Activated T-cell treated with anti-CD3 and anti-CD28 coated beads for 48 hours (primary cell): Measurements from ENCODE around the gene EFCAB9.

Experiments
- DNase-seq: peaks from one replicate; pipeline ENCODE4 v3.0.0-alpha.2; 2020; ENCODE audit warnings: low read depth

Gene EFCAB9

GRCh38 chr5:172166030-172166826, 27.7 kb upstream of the EFCAB9 start:
- DNase-seq: no peak

- DNase-seq: no peak
Observed at GRCh38 chr5:172167895-172168294, 26.1 kb upstream of the EFCAB9 start.

- DNase-seq: no peak
Observed at GRCh38 chr5:172168311-172168710, 25.7 kb upstream of the EFCAB9 start.

- no peak for DNase-seq
Observed at GRCh38 chr5:172169216-172169615, 24.8 kb upstream of the EFCAB9 start.

DNA sequence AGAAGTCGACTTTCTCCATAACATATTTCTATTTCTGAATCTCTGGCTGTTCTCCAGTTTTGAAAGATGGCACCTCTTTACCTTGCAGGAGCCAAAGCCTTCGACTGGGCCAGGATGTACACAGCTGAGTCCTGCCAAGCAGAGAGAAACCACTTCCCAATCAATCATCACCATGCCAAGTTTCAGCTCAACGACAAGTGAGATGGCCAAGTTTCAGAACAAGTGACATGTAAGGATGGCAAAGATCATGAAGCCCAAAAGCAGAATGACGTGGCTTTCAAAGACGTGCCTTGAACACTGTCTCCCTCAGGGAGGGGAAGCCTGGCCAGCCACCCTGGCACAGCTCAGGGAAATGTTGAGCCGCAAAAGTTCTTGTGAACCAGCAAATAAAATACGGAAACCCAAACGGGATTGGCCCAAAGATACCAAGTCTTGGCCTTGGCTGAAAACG, 23.7 kb upstream of the EFCAB9 start:
- no peak for DNase-seq

GRCh38 chr5:172171118-172171517, 22.9 kb upstream of the EFCAB9 start:
- no peak for DNase-seq

DNA sequence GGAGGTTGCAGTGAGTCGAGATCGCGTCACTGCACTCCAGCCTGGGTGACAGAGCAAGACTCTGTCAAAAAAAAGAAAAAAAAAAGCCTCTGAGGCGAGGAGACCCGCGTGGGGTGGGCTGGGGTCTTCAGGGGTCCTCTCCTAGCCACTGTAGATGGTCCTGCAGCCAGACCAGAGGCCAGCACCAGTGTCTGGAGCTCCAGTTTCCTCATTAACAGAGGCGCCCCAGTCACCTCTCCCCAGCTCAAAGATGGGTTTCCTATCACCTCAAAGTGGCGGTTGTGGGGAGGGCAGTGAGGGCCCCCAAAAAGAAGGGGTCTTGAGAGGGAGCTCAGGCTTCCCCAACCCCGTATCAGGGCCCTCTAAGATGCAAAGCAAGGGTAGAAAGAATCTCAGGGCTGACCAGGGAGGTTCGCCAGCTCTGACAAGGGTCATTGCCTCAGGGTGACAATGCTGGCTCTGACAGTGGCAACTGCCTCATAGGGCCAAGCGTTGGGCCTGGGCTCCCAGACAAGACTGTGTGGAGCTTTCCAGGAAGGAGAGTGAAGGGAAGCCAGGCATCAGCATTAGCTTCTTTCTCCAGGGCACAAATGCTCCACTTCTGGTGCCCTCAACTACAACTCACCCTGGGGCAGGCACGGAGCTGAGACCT, 20.9 kb upstream of the EFCAB9 start:
- no peak for DNase-seq

DNA sequence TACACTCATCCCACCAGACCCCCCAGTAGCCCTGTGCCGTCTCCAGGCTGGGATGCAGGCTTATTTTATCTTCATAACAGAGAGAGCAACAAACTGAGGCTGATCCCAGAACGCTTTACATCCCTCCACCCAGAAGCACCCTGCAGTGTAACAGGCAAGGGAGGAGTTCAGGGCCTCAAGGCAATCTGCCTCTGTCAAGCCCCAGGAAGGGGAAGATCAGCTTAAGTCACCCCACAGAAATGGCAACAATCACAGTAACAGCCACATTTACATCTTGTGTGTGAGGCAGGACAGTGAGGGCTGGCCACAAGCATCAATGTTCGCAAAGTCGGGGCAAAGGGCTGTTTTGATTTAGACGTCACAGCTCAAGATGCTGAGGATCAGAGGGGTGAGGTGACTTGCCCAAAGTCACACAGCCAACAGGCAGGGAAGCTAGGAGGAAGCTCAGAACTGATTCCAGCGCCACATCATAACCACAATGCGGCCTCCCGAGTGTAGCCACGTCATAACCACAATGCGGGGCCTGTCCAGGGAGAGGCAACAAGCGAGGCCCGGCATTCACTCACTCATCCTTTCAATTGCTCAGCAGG, 20.3 kb upstream of the EFCAB9 start:
- DNase-seq: peak; percentile 78

- DNase-seq: peak; percentile 85
Observed at GRCh38 chr5:172175263-172175719, 18.7 kb upstream of the EFCAB9 start.

- DNase-seq: no peak
Observed at GRCh38 chr5:172177176-172177575, 16.8 kb upstream of the EFCAB9 start.

DNA sequence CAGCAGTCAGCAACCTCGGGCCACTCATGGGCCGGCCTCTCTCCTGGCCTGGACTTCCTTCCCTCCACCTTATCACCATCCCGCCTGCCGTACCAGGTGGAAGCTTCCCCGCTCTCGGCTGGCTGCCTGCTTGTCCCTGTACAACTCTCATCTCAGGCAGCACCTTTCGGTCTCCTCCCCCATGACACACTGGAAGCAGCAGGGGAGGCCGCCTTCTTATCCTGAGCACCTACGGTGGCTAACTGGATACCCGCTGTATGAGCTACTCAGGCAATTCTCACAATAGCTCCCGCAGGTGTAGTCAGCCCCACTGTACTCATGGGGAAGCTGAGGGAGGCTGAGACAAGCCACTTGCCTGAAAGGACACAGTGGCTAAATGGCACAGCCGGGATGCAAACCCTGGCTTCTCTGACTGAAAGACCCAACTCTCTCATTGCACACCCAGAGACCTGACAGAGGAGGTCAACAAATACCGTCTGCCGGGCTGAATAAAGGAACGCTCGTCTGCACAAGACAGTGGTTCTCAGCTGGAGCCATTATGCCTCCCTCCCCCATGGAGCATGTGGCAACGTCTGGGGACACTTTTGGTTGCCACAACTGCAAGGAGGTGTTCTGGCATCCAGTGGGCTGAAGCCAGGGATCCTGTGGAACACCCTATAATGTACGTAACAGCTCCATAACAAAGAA, 15.5 kb upstream of the EFCAB9 start:
- no peak for DNase-seq

DNA sequence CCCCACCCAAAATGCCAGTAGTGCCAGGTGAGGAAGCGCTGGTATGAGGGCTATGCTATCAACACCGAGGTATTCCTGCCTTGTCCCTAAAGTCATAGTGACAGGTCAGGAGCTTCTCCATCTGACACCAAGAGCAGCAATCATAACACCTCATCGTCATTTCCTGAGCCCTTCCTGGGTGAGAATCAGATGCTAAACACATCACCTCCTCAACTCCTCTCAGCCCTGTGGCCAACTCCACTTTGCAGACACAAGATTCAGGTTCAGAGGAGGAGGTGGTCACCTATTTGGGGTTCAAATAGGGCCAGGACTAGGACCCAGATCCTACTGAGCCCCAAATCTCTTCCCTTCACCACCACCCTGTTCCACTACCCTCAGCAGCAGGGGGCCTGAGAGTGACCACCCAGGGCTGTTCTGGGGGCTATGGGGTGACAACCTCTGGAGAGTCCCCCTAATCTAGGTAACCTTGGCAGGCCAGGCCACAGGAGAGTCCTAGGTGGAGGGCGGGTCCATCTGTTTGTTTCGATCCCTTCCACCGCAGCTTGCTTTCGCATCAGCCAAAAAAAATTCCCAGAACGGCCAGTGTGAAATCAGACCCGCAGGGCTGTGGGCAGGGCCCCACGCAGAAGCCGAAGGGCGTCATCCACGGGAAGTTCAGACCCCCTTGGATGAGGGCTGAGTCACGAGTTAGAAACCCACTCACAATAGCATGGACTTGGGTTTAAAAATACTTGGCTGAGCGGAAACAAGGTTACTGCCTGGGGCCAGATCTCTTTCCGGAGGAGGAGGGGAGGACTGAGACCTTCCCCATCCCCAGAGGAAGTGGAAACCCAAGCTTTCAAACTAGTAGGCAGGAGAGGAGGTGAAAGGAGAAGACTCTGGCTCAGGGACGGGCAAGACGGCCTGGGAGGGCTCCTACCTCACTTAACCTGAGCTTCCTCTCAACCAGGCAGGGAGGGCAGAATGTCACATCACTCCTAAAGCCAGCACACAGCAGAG, 14.7 kb upstream of the EFCAB9 start:
- no peak for DNase-seq

- no peak for DNase-seq
Observed at GRCh38 chr5:172180936-172181335, 13.0 kb upstream of the EFCAB9 start.

- DNase-seq: no peak
Observed at GRCh38 chr5:172182291-172182690, 11.7 kb upstream of the EFCAB9 start.

DNA sequence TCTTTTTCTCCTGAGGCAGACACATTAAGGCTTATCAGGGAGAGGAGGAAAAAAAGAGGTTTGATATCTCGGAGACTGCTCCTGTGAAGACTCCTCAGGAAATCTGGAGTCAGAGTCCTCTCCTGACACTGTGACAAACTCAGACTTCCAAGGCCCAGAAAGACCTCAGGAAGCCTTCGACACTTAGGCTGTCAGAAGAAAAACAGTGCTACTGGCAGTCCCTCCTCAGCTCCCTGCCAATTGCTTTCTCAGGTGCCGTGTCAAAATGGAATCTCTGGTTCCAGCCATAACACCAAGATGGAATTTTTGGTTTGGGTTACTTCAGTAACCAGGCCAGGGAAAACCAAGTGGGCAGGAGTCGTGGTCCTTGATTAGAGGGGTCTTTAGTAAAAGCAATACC, 10.1 kb upstream of the EFCAB9 start:
- no peak for DNase-seq

DNA sequence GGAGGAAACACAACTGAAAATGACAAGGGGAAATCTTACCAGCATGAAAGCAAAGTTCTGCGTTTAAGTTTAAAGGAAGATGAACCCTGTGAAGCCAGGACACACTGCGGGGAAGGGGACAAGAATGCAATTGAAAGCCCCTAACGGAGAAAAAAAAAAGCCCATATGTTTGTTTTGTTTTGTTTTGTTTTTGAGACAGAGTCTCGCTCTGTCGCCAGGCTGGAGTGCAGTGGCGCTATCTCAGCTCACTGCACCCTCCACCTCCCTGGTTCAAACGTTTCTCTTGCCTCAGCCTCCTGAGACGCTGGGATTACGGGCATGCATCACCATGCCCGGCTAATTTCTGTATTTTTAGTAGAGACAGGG, 8.9 kb upstream of the EFCAB9 start:
- DNase-seq: no peak

GRCh38 chr5:172186114-172186695, 7.8 kb upstream of the EFCAB9 start:
- DNase-seq: no peak

GRCh38 chr5:172187118-172188032, 6.6 kb upstream of the EFCAB9 start:
- DNase-seq: peak; percentile 63

DNA sequence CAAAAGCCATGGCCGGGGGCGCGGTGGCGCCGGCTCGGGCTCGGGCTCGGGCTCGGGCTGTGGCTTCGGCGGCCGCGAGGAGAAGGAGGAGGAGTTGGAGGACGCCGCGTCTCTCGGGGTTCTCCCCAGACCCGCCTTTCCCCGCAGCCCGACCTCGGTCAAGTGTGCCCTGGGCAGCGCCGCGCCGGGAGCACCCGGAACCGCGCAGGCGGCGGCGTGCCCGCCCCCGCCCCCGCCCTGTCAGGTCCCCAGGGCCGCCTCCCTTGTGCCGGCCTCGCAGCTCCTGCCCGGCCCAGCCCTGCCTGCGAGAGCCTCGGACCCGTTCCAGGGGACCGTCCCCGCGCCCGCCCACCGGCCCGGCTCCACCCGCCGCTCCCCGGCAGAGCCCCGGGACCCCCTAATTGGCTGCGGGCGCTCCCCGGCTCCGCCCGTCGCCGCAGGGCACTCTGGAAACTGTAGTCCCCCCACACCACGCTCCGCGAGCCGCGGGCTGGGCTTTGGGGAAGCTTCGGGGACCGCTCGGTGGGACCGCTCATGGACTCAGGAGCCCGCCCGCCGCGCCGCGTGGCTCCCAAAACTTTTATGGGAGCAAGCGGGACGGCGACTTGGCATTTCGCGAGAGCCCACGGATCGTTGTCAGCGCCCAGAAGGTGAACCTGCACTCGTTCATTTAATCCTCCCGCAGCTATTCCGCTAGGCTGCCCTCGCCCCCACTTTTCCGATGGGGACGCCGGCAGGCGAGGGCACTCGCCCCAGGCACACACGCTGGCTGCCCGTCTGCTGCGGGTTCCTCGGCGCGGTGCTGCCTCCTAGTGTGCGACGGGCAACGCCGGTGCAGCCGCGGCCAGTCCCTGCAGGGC, 5.7 kb upstream of the EFCAB9 start, which contains the start of gene STK10:
TSS of gene STK10 (minus strand) at position 192 of the 860 bp plus-strand sequence. CDS start at position 10, 182 bp downstream.
- DNase-seq: peak; percentile 90
